CD1c-positive myeloid dendritic cell (primary cell): ENCODE data around the gene CTDSP2.
"Not testable (repeated sequence)": the region's sequence is repeated elsewhere in the genome, so short reads cannot be mapped to it uniquely, and the experiment has no call there.

Experiments
- DNase-seq: peaks from one replicate; pipeline ENCODE4 v3.0.0-alpha.2; 2016; ENCODE audit errors: extremely low spot score

Gene CTDSP2

GRCh38 chr12:57835366-57836288 lies 10.9 kb downstream of the CTDSP2 start:
- peak; percentile 17 for DNase-seq

GRCh38 chr12:57834086-57834876 lies 12.2 kb downstream of the CTDSP2 start:
- DNase-seq, result no peak

- no peak for DNase-seq
Observed at GRCh38 chr12:57833672-57834071, 12.9 kb downstream of the CTDSP2 start.

- DNase-seq, result no peak
Observed at GRCh38 chr12:57832966-57833365, 13.6 kb downstream of the CTDSP2 start.

GRCh38 chr12:57830393-57830792 lies 16.1 kb downstream of the CTDSP2 start:
- no peak for DNase-seq

- DNase-seq, result no peak
Observed at GRCh38 chr12:57829025-57829777, 17.3 kb downstream of the CTDSP2 start.

- no peak for DNase-seq
Observed at GRCh38 chr12:57826966-57827365, 19.6 kb downstream of the CTDSP2 start.

- DNase-seq, result no peak
Observed at GRCh38 chr12:57826400-57826799, 20.1 kb downstream of the CTDSP2 start.

- no peak for DNase-seq
Observed at GRCh38 chr12:57825451-57825850, 21.1 kb downstream of the CTDSP2 start.

- no peak for DNase-seq
Observed at GRCh38 chr12:57823908-57824640, 22.5 kb downstream of the CTDSP2 start.

GRCh38 chr12:57823131-57823907 lies 23.2 kb downstream of the CTDSP2 start:
- DNase-seq, result no peak

GRCh38 chr12:57822392-57823130 lies 24.0 kb downstream of the CTDSP2 start:
- no peak for DNase-seq

- no peak for DNase-seq
Observed at GRCh38 chr12:57821474-57822214, 24.9 kb downstream of the CTDSP2 start.

- DNase-seq, result not testable (repeated sequence)
Observed at GRCh38 chr12:57821015-57821414, 25.5 kb downstream of the CTDSP2 start.

- not testable (repeated sequence) for DNase-seq
Observed at GRCh38 chr12:57820119-57820518, 26.4 kb downstream of the CTDSP2 start.

- not testable (repeated sequence) for DNase-seq
Observed at GRCh38 chr12:57817990-57818331, 28.6 kb downstream of the CTDSP2 start.

GRCh38 chr12:57817261-57817989 lies 29.1 kb downstream of the CTDSP2 start:
- DNase-seq, result no peak

- peak; percentile 87 for DNase-seq
Observed at GRCh38 chr12:57816855-57817151, 29.7 kb downstream of the CTDSP2 start.
